Midbrain (tissue), 1 donor: ENCODE measurements around the gene ADGRD1.

Source experiments
- DNase-seq: peaks from one replicate; lab custom pipeline; 2025; lab: John Stamatoyannopoulos, UW

Gene ADGRD1

DNA sequence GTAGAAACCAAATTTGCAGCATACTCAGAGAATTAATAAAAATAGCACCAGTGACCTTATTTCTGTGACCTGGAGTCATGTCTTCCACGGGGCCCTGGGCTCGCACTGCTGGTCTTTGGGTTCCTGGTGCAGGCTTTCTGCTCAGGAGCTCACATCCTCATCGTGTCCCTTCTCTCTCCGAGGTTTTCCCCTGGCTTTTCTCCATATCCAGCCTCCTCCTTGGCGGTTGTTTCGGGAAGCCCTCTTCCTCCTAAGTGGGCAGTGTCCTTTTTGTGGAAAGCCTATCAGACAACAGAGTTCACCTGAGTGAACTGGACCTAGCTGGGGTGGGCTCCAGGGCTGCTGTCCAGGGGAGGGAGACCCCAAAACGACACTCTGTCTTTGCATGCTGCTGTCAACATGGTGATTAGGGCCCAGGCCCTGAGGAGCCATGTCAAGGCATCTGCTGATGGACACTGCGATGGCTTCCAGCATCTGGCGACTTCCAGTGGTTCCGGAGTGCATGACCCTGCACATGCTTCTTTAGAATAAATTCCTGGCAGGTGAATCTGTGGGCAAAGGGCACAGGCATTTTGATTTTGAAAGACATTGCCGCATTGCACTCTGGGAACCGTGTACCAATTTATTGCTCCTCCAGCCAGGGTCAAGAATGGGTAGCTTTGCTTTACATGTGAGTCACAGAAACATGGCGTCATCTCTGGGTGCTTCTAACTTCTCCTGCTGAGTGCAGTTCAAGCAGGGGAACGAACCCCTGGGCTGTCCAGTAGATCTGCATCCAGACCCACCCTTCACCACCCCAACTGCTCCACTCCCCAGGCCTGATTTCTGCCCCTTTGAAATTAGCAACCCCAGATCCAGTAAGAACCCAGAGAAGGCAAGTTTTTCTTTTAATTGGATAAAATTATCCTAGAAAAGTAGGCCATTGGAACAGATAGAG is 136.8 kb downstream of the ADGRD1 start:
- no peak for DNase-seq

DNA sequence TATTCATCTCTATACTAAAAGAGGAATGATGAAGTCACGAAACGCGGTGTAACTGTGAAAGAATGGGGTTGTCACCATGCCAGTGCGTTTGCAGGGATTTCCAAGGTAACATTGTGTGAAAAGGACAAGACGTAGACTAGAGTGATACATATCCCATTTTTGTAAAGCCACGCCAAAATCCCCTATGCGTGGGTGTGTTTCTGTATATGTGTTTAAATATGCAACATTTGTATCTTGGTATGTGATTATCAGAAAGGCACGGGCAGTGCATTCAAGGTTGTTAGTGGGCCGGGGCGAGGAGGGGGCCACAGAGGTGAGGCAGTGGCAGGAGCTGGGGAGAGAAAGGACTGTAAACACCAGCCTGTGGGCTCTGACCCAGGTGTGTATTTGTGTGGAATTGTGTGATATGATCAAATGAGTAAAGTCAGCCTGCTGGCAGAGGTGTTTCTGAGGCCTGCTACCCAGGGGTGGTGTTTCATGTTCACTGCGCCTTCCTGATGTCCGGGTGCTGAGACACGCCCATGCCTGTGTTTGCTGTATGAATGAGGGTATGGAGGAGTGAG is 137.8 kb downstream of the ADGRD1 start:
- no peak for DNase-seq

DNA sequence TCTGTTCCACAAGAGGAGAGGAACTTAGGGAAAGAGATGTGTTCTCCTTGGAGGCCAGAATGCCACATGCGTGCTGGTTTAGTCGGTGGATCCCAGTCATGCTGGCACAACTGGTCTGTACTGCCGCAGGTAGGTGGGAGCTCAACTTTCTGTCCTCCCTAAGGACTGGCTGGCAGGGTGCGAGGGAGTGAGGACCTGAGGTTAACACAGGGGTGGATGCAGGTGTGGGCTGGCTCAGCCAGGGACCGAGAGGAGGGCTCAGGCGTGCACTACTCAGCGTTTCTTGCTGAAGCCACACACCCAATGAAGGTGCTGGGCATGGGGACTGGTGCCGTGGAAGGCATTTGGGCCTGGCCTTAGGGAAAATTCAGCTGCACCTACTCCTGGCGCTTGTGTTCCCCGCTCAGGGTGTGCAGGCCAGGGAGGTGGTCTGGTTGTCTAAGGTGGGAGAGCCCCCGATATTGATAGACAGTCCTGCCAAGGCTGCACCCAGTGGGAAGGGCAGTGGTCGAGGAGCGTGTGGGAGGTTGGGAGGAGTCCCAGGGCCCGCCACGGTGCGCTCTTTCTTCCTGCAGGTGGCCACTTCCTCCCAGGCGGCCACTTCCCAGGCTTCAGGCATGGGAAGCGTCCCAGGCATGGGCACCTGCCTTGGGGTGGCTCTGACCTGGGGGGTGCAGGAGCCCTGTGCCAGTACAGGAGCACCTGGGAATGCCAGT is 138.4 kb downstream of the ADGRD1 start:
- DNase-seq = no peak

GRCh38 chr12:131092901-131093603 is 139.3 kb downstream of the ADGRD1 start:
- DNase-seq = no peak

GRCh38 chr12:131093604-131093955 is 139.9 kb downstream of the ADGRD1 start:
- no peak for DNase-seq

DNA sequence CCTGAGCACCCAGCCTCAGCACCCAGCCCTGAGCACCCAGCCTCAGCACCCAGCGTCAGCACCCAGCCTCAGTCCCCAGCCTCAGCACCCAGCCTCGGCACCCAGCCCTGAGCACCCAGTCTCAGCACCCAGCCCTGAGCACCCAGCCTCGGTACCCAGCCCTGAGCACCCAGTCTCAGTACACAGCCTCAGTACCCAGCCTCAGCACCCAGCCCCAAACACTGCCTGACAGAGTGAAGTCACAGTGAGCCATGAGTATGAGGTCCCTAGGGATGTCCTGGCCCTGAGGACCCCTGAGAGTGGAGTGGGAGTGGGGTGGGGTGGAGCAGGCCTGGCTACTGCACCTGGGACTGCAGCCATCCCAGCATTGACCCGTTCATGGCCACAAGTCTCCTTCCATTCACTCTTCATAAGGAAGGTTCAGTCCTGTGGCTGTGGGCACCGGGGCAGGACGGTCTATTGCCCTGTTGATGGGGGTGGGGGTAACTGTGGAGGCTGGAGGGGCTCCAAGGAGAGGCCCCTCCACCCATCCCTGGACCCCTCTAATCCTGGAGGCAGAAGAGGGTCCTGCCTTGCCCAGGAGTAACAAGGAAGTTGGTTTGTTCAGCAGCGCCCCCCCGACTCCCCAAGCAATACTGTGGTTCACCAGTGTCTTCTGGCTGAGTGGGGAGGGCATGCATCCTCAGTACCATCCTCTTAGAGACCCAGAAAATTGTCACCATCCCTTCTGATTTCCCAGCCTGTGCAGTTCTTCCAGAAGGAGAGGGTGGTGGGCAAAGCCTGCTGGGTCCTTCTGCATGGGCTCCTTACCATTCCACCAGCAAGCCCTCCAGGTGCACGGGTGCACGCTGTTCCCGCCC is 140.5 kb downstream of the ADGRD1 start:
- no peak for DNase-seq

GRCh38 chr12:131094831-131095805 is 141.4 kb downstream of the ADGRD1 start:
- DNase-seq = no peak

- no peak for DNase-seq
Measured at GRCh38 chr12:131095826-131096680, 142.3 kb downstream of the ADGRD1 start.

DNA sequence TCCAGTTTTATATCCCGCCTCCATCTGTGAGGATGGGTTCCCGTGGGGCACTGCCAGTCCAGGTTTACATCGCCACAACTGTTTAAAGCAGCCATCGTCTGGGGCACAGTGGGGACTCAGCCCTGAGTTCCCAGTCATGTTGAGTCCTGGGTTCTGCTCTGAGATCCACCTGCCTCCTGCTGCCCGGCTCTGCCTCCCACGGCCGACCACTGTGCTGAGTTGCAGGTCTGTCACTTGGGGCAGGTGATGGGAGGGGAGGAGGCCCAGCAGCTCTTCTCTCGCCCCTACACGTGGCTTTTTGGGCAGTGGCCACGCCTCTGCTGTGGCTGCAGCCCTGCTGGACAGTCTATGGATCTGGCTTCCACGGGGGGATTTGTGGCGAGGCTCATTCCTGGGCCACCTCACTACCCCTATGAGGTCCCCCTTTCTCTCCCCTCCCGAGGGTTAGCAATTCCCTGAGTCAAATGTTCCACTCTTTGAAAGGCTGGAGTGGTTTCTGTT is 143.0 kb downstream of the ADGRD1 start:
- no peak for DNase-seq

- no peak for DNase-seq
Measured at GRCh38 chr12:131097202-131098177, 143.8 kb downstream of the ADGRD1 start.

DNA sequence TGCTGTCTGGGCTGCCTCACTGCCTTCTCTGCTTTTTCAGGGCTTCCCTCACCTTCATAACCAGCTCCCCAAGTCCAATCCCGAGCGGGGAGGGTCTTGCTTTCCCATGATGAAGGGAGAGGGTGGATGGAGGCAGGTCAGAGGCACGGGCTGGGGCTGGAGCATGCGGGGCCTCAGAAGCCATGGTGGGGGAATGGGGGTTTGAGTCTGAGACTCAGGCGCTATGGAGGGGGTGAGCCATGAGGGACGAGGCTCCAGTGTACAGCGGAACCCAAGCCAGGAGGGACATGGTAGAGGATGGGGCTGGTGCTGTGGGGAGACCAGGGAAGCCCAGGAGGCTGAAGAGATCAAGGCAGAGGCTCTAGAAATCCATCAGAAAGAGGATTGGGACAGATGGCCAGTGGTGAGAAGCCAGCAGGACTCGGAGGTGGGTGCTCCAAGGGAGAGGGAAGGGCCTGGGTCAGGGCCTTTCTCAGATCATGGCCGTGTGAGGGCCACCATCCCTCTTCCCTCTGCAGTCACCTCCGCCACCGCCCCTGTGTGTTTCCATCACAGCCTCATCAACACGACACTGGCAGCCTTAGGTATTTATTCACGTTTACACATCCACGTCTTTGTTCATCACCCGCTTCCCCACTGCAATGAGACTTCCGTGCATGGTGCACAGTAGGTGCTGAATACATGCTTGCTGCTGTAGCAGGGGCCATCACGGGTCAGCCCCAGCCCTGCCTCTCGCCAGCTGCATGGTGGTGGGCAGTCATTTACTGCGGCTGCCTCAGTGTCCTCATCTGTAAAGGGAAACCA is 144.7 kb downstream of the ADGRD1 start:
- DNase-seq = no peak

- DNase-seq = no peak
Measured at GRCh38 chr12:131100031-131100674, 146.4 kb downstream of the ADGRD1 start.

- no peak for DNase-seq
Measured at GRCh38 chr12:131101006-131101405, 147.3 kb downstream of the ADGRD1 start.

- DNase-seq = no peak
Measured at GRCh38 chr12:131101703-131102492, 148.2 kb downstream of the ADGRD1 start.

DNA sequence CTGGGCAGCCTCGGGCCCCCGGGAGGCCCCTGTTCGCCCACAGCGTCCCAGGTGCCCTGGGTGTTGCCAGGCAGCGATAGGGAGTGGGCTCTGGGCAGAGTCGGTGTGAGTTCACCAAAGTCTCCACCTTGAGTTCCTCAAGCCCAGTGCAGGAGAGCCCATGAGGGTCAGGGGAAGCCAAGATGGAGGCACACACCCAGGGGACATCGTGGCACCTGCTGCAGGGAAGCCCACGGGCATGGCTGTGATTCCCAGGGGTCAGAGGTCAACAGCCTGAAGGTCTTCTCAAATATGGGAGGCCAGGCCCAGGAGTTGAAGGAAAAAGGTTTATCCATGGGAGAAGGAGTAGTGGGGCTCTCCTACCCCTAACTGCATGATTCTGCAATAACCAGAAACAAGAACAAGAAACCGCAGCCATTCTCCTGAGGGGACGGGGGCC is 148.8 kb downstream of the ADGRD1 start:
- DNase-seq = no peak
